LoVo (cell line): ENCODE measurements around the gene SLC45A3.
A peak's percentile ranks its signal among the peaks of the same experiment; 100 is the strongest.
"Not testable (repeated sequence)": the region's sequence is repeated elsewhere in the genome, so short reads cannot be mapped to it uniquely, and the experiment has no call there.

Experiments
- DNase-seq: peaks from one replicate; pipeline ENCODE4 v3.0.0-alpha.2; 2016; ENCODE audit warnings: low spot score

The SLC45A3 gene

GRCh38 chr1:205667909-205668643, 12.2 kb downstream of the SLC45A3 start:
- no peak for DNase-seq

DNA sequence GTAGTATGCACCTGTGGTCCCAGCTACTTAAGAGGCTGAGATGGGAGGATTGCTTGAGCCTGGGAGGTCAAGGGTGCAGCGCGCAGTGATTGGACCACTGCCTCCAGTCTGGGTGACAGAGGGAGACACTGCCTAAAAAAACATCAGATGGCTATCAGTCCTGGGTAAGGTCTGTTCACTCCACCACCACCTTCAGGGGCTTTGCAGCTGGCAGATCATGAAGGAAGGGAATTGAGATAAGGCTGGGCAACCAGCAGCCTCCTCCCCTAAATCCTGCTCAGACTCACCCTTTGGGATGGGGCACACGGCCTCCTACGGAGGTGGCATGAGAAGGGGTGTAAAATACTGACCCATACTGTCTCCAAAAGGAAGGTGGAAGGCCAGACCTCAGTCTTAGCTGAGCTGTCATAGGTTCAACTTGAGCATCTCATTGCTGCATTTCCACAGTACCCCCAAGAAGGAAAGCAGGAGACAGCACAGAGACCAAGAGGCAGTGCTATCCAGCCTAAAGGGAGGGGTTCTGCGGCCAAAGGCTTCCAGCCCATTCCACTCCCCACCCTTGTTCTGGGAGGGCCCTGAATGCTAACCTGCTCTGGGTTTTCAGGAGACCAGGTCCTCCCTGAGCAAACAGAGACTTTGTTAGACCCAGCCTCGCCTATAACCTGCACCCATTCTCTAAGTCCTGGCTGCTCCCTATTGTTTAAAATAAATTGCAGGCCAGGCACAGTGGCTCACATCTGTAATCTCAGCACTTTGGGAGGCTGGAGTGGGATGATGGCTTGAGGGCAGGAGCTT, 13.7 kb downstream of the SLC45A3 start:
- DNase-seq: no peak

GRCh38 chr1:205665201-205666045, 14.9 kb downstream of the SLC45A3 start:
- DNase-seq: no peak

DNA sequence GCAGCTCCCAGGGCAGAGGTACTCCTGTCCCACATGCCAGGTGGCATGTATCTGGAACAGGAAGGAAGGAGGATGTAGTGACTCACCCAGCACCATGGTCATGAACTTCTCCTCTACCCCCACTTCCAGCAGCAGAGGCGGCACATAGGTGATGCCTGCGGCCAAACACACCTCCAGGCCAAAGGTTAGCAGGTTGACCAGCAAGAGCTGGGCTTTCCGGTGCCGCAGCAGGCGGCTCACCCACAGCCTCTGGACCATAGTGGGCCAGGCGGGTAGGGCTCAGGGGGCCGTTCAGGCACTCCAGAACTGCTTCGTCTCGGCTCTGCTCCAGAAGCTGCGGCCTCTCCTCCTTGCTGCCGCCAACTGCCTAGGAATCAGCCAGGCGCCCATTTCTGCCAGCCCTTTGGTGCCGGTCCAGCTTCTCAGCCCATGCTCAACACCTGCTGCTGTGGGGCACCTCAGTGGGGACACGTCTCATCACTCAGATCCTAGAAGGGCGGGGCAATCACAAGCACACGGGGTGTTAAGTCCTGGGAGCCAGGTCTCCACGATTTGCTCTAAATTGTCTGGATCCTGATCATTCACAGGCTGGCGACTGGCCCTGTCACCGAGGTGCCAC, 15.8 kb downstream of the SLC45A3 start:
- DNase-seq: no peak

GRCh38 chr1:205663286-205663936, 16.9 kb downstream of the SLC45A3 start:
- no peak for DNase-seq

DNA sequence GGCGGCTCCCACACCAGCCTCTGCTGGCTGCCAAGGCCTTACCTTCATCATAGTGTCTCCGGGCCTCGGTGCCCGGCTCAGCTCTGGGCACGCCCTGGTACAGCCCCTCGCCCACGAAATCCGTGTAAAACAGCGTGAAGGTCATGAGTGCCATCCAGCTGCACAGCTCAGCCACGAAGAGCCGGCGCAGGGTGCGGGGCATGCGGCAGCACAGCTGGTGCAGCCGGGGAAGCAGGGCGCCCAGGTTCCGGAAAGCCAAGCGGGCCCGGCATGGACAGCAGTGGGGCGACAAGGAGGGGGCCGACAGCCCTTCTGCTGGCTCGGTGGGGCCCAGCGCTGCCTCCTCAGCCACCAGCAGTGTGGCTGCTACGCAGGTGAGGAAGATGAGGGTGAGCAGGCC, 17.5 kb downstream of the SLC45A3 start:
- DNase-seq: no peak

GRCh38 chr1:205662135-205662738, 18.1 kb downstream of the SLC45A3 start:
- no peak for DNase-seq

GRCh38 chr1:205661429-205662134, 18.7 kb downstream of the SLC45A3 start:
- DNase-seq: no peak

- no peak for DNase-seq
Observed at GRCh38 chr1:205660361-205660760, 19.9 kb downstream of the SLC45A3 start.

GRCh38 chr1:205658943-205659581, 21.2 kb downstream of the SLC45A3 start:
- DNase-seq: peak; percentile 33

- no peak for DNase-seq
Observed at GRCh38 chr1:205656236-205656635, 24.1 kb downstream of the SLC45A3 start.

DNA sequence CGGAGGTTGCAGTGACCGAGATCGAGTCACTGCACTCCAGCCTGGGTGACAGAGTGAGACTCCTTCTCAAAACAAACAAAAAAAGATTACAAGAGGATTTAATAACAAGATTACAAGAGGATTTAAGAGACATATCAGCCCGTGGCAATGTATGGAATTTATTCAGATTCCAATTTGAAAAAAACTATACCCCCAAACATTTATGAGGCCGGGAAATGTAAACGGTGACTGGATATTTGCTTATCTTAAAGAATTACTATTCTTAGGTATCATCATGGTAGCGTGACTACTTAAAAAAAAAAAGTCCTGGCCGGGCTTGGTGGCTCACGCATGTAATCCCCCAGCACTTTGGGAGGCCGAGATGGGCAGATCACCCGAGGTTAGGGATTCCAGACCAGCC, 27.3 kb downstream of the SLC45A3 start:
- no peak for DNase-seq

DNA sequence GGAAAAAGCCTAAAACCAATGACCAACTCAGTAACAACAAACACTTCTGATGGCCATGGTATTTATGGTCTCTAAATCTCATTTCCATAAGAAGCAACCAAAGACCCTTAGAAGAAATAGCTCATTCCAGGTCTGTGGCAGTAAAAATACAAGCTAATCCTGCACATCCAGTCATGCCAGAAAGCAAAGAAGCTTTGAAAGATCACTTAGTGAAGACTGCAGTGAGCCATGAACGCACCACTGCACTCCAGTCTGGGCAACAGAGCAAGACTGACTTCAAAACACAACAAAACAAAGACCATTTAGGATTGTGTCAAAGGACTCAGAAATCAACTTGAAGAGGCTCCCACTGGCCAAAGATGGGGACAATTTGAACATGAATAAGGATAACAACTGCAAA, 30.1 kb downstream of the SLC45A3 start:
- no peak for DNase-seq

GRCh38 chr1:205645519-205645918, 34.8 kb downstream of the SLC45A3 start:
- no peak for DNase-seq

DNA sequence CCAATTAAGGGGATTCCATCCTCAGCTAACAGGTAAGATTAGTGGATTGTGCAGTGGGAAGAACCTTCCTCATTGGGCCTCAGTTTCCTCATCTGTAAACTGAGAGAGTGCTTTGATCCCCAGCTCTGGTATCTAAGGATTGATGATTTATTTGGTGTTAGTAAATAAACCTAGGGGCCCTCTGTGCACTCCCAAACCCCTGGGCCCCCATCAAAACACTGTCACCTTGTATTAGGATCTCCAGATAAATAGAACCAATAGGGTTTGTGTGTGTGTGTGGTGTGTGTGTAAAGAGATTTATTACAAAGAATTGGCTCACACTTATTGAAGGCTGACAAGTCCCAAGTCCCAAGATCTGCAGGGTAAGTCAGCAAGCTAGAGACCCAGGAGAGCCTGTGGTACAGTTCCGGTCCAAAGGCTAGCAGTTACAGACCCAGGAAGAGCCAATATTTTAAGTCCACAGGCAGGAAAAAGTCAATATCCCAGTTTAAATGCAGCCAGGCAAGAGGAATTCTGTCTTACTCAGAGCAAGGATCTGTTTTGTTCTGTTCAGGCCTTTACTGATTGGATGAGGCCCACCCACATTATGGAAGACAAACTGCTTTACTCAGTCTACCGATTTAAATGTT, 37.5 kb downstream of the SLC45A3 start:
- no peak for DNase-seq

- DNase-seq: no peak
Observed at GRCh38 chr1:205639567-205639966, 40.7 kb downstream of the SLC45A3 start.

DNA sequence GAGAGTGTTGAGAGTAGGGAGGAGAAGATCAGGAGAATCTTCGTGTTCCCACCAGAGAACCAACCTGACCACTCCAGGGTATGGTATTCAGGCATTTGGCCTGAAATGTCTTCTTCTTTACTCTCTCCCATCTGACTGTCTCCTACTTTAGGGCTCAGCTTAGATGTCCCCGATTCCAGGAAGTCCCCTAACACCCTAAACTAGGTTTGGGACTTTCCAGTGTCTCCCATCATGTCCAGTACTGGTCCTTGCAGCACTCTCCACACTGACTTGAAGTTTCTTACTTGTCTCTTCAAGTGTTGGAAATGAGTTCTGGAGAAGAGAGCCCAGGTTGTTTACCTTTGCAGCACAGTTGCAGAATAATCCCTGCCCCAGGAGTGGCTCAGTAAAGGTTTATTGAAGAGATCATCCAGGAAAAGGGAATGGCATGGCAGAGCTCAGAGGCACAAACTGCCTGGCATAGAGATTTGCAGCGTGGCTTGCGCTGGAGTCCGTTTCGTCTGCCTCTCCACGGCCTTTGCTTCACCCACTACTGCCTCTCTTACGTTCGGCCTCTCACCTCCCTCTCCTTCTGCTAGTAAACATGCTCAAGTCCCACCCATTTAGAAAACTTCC, 42.3 kb downstream of the SLC45A3 start:
- DNase-seq: no peak

GRCh38 chr1:205636732-205637131, 43.6 kb downstream of the SLC45A3 start:
- no peak for DNase-seq

DNA sequence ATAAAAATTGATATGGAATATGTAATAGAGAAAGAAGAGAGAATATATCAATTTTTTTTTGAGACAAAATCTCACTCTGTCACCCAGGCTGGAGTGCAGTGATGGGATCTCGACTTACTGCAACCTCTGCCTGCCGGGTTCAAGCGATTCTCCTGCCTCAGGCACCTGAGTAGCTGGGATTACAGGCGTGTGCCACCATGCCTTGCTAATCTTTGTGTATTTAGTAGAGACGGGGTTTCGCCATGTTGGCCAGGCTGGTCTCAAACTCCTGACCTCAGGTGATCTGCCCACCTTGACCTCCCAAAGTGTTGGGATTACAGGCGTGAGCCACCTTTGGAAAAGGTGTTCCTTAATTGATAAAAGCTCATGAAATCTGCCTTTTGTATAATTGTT, 44.2 kb downstream of the SLC45A3 start:
- not testable (repeated sequence) for DNase-seq
